Activated CD4-positive, alpha-beta T cell treated with anti-CD3 and anti-CD28 coated beads for 36 hours (primary cell): ENCODE measurements around the gene TMED5. TPM values are rescaled to one million over a fixed set of nuclear protein-coding genes. Genes with fewer than 3 reads are reported as not detected.
"Not testable (repeated sequence)": the region's sequence is repeated elsewhere in the genome, so short reads cannot be mapped to it uniquely, and the experiment has no call there.

ENCODE experiments used
- ATAC-seq: fragments of 200-7000 bp; cut with Tn5 transposase; one replicate; pipeline ENCODE4 v1.10.0; 2021; ENCODE audit warnings: mild to moderate bottlenecking, moderate library complexity
- CTCF ChIA-PET: fragments of 350-600 bp; sonication (Branson Sonifier 250); formaldehyde crosslinking; loops from one replicate; lab custom pipeline; 2021; ENCODE audit warnings: antibody characterized with exemption; lab: Charles Lee
- POLR2A ChIA-PET: fragments of 350-600 bp; sonication (Branson Sonifier 250); formaldehyde crosslinking; loops from one replicate; lab custom pipeline; 2021; ENCODE audit warnings: antibody characterized with exemption, inconsistent platforms; lab: Charles Lee
- DNase-seq: peaks from one replicate; pipeline ENCODE4 v3.0.0-alpha.2; 2020
- H3K27ac Mint-ChIP-seq: one replicate; pipeline ENCODE4 v1.8.0; 2021; ENCODE audit warnings: mixed read lengths
- H3K27me3 Mint-ChIP-seq: one replicate; pipeline ENCODE4 v1.8.0; 2021; ENCODE audit warnings: mixed read lengths
- H3K36me3 Mint-ChIP-seq: one replicate; pipeline ENCODE4 v1.8.0; 2021; ENCODE audit warnings: low read depth, mixed read lengths
- H3K4me1 Mint-ChIP-seq: one replicate; pipeline ENCODE4 v1.8.0; 2021; ENCODE audit warnings: mixed read lengths
- H3K4me3 Mint-ChIP-seq: one replicate; pipeline ENCODE4 v1.8.0; 2021; ENCODE audit warnings: mild to moderate bottlenecking, moderate library complexity, mixed read lengths
- H3K9me3 Mint-ChIP-seq: one replicate; pipeline ENCODE4 v1.8.0; 2021; ENCODE audit warnings: low read depth, mixed read lengths
- intact Hi-C, 2 experiments: fragments of 100-400 bp; cut with DNase I in 1 of 2; cut with micrococcal nuclease in 1 of 2; formaldehyde crosslinking; loops; one replicate each; pipeline versions ENCODE4 v1.14.2 to v1.15.1; 2022 to 2024; cut with DNase I, micrococcal nuclease
- total RNA-seq, 2 experiments: library from RNA; stranded (reverse); gene quantifications; one replicate each; pipeline ENCODE4 v1.2.3, GENCODE V29; 2021

TMED5 gene
- total RNA-seq, 2 experiments from 2014 or later, result 32.6 to 33.0 TPM

DNA sequence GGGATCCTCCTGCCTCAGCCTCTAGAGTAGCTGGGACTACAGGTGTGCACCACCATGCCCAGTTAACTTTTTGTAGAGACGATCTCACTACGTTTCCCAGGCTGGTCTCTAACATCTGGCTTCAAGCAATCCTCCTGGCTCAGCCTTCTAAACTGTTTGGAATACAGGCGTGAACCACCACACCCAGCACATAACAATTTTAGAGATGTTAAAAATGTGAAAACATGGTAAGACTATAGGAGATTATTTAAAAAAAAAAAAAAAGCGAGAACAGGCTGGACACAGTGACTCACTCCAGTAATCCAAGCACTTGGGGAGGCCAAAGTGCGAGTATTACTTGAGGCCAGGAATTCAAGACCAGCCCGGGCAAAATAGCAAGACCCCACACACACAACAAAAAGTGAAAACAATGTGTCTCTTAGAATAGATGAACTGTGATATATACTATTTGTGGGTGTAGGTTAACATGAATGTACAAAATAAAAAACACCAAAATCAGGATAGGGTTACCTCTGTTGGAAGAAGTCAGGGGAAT lies 19.9 kb upstream of the TMED5 start:
- Mint-ChIP-seq H3K27me3 (no peaks in the 10 kb centered on the region), H3K4me3 (no peak overlapping the region), H3K4me1 (no peaks in the 10 kb centered on the region), H3K36me3 (peaks cover 21% of the 10 kb centered on the region), H3K9me3 (no peaks in the 10 kb centered on the region), H3K27ac (no peak overlapping the region)
- ChIA-PET CTCF (no interaction called here), POLR2A (no interaction called here)
- no peak for DNase-seq
- no peak for ATAC-seq
- intact Hi-C loops, result no loop called here

DNA sequence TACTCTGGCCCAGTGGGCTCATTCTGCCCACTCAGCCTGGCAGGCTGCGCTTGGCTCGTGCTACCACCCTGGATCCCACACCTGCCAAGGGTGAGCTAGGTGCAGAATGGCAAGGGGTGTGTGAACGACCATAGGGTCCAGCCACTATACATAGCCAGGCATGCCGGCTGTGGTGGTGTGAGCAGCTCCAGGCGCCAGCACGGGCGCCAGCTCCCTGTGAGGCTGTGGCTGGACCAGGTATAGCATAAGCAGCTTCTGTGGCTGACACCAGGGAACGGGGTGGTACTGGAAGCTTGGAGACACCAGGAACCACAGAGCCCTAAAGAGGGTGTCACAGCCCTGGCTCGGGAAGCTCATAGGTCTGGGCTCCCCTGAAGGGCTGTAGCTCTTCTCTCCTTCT lies 18.9 kb upstream of the TMED5 start:
- H3K36me3 Mint-ChIP-seq, result peaks cover 24% of the 10 kb centered on the region
- H3K4me1 Mint-ChIP-seq, result no peaks in the 10 kb centered on the region
- H3K27ac Mint-ChIP-seq, result no peak overlapping the region
- H3K4me3 Mint-ChIP-seq, result no peak overlapping the region
- ATAC-seq (no peak), DNase-seq (no peak)
- ChIA-PET CTCF (no interaction called here), POLR2A (no interaction called here)
- no peaks in the 10 kb centered on the region for H3K9me3 Mint-ChIP-seq
- intact Hi-C loops, result no loop called here
- no peaks in the 10 kb centered on the region for H3K27me3 Mint-ChIP-seq

DNA sequence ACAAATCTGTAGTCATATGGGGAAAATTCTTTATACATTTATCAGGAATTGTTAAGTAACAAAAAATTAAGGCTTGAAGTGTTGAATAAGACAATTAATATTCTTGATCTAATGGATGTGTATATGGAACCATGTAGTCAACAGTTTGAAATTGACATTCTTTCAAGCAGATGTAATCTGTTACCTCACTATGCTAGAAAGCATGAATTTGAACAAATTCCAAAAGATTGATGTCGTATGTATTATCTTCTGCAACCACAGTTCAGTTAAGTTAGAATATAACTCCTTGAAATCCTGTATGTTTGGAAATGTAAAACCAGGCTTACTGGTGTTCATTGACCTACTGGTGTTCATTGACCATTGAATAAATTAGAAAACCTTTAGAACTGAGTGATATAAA lies 16.4 kb upstream of the TMED5 start:
- Mint-ChIP-seq H3K9me3 (no peaks in the 10 kb centered on the region), H3K4me1 (no peaks in the 10 kb centered on the region), H3K36me3 (peaks cover 30% of the 10 kb centered on the region), H3K4me3 (no peak overlapping the region), H3K27me3 (no peaks in the 10 kb centered on the region), H3K27ac (no peak overlapping the region)
- ATAC-seq (no peak), DNase-seq (no peak)
- ChIA-PET POLR2A (no interaction called here), CTCF (no interaction called here)
- intact Hi-C loops, result no loop called here

DNA sequence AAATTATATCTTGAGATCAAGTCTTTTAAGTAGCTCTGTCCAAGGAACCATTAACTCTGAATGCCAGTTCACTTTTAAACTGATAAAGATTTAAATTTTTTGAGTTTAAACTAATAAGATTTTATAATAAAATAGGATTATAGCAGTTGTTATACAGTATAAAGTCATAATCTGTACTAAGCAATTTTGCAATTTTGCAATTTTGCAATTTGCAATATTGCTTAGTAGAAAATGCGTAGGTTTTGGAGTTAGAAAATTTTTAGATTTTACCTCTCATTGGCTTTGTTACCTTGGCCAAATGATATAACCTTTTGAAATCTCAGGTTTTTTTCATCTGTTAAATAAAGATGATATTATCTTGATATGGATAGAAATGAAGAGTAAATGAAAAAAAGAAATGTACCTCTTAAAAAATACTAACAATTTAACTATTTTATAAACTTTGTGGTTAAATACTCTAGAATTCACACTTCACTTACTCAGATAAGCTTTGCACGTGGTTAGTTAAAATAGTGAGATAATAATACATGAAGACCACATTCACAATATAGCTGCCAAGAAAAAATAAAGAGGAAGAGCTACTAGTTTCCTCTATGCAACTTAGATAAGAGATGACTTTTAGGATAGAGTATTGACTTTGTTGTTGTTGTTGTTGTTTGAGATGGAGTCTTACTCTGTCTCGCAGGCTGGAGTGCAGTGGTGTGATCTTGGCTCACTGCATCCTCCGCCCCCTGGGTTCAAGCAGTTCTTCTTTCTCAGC lies 14.2 kb upstream of the TMED5 start:
- ATAC-seq, result no peak
- CTCF ChIA-PET, result no interaction called here
- Mint-ChIP-seq H3K4me3 (no peak overlapping the region), H3K27me3 (no peaks in the 10 kb centered on the region), H3K4me1 (peaks cover 3% of the 10 kb centered on the region), H3K36me3 (peaks cover 38% of the 10 kb centered on the region), H3K9me3 (no peaks in the 10 kb centered on the region), H3K27ac (no peak overlapping the region)
- intact Hi-C loops, result no loop called here
- POLR2A ChIA-PET, result no interaction called here
- DNase-seq, result no peak

DNA sequence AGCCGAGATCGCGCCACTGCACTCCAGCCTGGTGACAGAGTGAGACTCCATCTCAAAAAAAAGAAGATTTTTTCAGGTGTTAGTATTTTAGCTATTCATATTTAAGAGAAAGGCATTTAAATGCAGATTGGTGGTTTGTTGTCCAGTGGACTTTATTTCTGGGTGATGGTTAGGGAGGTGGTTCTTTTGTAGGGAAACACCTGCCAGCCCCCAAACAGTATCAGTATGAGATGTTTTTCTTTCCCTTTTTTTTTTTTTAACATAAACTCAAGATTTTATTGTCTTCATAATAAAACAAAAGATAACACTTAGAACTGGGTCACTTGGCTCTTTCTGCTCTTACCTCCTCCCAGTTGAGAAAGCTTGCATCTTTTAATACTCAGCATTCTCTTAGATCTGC lies 10.2 kb upstream of the TMED5 start:
- peaks cover 3% of the 10 kb centered on the region for H3K4me1 Mint-ChIP-seq
- intact Hi-C loops, result no loop called here
- ChIA-PET CTCF (no interaction called here), POLR2A (no interaction called here)
- DNase-seq (no peak), ATAC-seq (no peak)
- no peak overlapping the region for H3K4me3 Mint-ChIP-seq
- H3K9me3 Mint-ChIP-seq, result no peaks in the 10 kb centered on the region
- H3K27ac Mint-ChIP-seq, result no peak overlapping the region
- no peaks in the 10 kb centered on the region for H3K27me3 Mint-ChIP-seq
- H3K36me3 Mint-ChIP-seq, result peaks cover 33% of the 10 kb centered on the region

DNA sequence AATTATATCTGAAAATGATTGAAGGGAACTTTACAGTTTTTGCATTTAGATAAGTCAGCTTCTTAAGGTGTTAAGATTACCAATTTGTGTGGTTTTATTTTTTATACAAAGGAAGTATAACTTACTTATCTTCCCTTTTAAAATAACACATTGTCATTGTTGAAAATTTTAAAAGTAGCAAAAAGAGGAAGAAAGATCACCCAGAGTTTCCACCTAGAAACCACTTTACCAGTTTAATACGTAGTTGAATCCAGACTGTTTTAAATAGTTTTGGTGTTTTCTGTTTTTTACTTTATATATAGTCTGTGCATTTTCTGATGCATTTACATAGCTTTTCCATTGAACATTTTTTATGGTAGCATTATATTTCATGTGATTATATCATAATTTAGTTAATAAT lies 6.5 kb upstream of the TMED5 start:
- ChIA-PET CTCF (no interaction called here), POLR2A (no interaction called here)
- H3K36me3 Mint-ChIP-seq, result peaks cover 32% of the 10 kb centered on the region
- intact Hi-C loops, result no loop called here
- DNase-seq, result no peak
- peaks cover 21% of the 10 kb centered on the region for H3K4me1 Mint-ChIP-seq
- no peaks in the 10 kb centered on the region for H3K9me3 Mint-ChIP-seq
- ATAC-seq, result no peak
- H3K27ac Mint-ChIP-seq, result no peak overlapping the region
- H3K27me3 Mint-ChIP-seq, result no peaks in the 10 kb centered on the region
- no peak overlapping the region for H3K4me3 Mint-ChIP-seq

DNA sequence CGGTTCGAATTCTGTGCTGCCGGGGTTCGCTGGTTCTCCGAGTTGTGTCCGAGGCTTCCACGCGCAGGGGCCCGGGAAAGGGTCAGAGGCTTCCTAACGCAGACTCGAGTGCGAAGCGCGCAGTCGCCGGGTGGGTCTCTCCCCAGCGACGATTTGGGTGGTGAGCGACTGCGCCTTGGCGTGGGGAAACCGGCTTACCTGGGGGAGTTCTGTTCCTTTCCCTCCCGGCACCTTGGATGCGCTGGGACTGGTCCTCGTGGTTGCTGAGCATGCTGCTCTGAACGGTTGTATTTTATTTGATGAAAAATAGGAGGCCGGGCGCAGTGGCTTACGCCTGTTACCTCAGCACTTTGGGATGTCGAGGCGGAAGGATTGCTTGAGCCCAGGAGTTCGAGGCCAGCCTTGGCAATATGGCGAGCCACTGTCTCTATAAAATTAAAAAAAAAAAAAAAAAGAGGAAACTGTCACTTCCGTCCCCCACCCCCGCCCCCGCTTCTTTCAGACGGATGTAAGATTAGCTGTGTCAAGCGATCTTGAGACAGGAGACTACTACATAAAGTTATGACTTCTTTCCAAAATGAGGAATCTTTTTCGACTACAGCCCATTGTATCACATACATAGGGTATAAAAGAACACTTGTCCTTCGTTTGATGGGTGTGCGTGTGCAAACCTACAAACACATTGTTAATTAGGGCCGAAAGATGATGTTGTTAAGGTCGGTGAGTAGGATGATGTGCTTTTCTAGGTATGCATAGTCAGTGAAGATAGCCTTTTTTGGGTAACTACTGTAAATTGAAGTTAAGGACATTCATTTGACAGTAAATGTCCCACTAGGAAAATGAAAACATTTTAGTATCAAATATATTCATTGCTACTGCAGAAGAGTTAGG lies 755 bp upstream of the TMED5 start, which contains the start of gene CCDC18:
Gene CCDC18, plus strand, starts transcription at position 2 of the 891 bp plus-strand sequence. CDS start 2,638 bp downstream, outside the sequence.
- ChIA-PET CTCF (interaction anchor here (0.7 to 2.2 kb wide), 2 partner anchors 11 to 100 kb away, joined by 4 to 7 read pairs; no protein-coding TSS in a partner anchor), POLR2A (interaction anchor here (0.6 to 0.7 kb wide), 4 partner anchors 87 to 427 kb away, joined by 3 to 6 read pairs (median 4); partner anchors contain the start of gene MTF2)
- peak within 1 kb of the TSS; percentile 99 for H3K27ac Mint-ChIP-seq
- peaks cover 39% of the 10 kb centered on the region for H3K4me1 Mint-ChIP-seq
- H3K4me3 Mint-ChIP-seq, result peak within 1 kb of the TSS; percentile 89
- ATAC-seq (peak; percentile 12), DNase-seq (peak; percentile 77)
- no peaks in the 10 kb centered on the region for H3K27me3 Mint-ChIP-seq
- intact Hi-C loops, result loop anchor here (1.0 to 5.0 kb wide), 11 partner anchors 38 to 728 kb away; partner anchors contain the start of genes DIPK1A (in 2 of the 2), DR1 (in 2 of the 2), MTF2 (in 2 of the 2) and DNTTIP2 (in 1 of the 2)
- peaks cover 31% of the 10 kb centered on the region for H3K36me3 Mint-ChIP-seq
- no peaks in the 10 kb centered on the region for H3K9me3 Mint-ChIP-seq

DNA sequence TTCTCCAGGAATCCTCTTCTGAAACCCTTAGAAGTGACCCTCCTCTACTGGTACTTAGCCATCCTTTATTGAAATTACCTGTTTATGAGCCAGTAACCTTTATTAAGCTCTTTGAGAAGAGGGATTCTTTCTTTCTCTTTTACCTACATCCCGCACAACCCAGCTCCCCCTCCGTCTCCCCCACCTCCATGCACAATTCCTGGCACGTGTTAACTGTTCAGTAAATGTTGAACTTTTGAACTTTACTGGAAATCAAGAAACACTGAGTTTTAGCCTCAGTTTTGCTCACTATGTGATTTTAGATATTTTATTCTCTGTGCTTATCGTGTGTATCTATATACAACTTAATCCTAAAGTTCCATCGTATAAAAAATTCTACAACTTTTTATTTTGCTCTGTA lies 1.8 kb downstream of the TMED5 start:
- POLR2A ChIA-PET, result interaction anchor here (0.7 kb wide), 1 partner anchor 8 kb away, joined by 3 read pairs; no protein-coding TSS in a partner anchor
- Mint-ChIP-seq H3K4me3 (peak overlapping the region; percentile 89), H3K4me1 (peaks cover 43% of the 10 kb centered on the region), H3K36me3 (peaks cover 30% of the 10 kb centered on the region), H3K27ac (peak overlapping the region; percentile 99), H3K27me3 (no peaks in the 10 kb centered on the region), H3K9me3 (no peaks in the 10 kb centered on the region)
- CTCF ChIA-PET, result no interaction called here
- intact Hi-C loops, result loop anchor here (10.0 kb wide), 2 partner anchors 154 to 1236 kb away; partner anchors contain the start of gene ABCD3 (in 1 of the 2)
- DNase-seq (no peak), ATAC-seq (no peak)

DNA sequence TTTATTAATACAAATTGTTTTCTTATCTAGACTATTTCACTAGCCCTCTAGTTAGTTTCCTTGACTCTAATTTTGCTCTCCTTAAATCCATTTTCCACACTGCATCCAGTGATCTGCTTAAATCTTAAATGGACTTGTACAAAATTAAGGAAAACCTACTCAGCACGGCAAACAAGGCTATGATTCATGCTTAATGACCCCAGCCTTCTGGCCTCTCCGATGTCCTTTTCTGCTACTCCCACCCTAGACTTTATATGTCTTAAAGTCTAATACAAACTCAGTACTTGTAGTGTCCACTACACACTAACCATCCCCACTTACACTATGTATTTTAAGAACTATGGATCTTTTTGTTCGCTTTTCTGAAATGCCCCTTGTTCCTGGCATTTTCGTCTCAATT lies 2.2 kb downstream of the TMED5 start:
- intact Hi-C loops, result loop anchor here (10.0 kb wide), 2 partner anchors 153 to 1237 kb away; partner anchors contain the start of gene ABCD3 (in 1 of the 2)
- peaks cover 46% of the 10 kb centered on the region for H3K4me1 Mint-ChIP-seq
- H3K9me3 Mint-ChIP-seq, result no peaks in the 10 kb centered on the region
- peak overlapping the region; percentile 89 for H3K4me3 Mint-ChIP-seq
- CTCF ChIA-PET, result no interaction called here
- POLR2A ChIA-PET, result interaction anchor here (0.7 kb wide), 2 partner anchors 10 to 330 kb away, joined by 6 to 10 read pairs; no protein-coding TSS in a partner anchor
- peak overlapping the region; percentile 74 for H3K27ac Mint-ChIP-seq
- ATAC-seq (no peak), DNase-seq (no peak)
- H3K36me3 Mint-ChIP-seq, result peaks cover 30% of the 10 kb centered on the region
- no peaks in the 10 kb centered on the region for H3K27me3 Mint-ChIP-seq

DNA sequence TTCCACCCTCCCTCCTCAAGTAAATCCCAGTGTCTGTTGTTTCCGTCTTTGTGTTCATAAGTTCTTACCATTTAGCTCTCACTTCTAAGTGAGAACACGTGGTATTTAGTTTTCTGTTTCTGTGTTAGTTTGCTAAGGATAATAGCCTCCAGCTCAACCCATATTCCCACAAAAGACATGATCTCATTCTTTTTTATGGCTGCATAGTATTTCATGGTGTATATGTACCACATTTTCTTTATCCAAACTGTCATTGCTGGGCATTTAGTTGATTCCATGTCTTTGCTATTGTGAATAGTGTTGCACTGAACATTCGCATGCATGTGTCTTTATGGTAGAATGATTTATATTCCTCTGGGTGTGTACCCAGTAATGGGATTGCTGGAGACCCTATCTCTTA lies 5.6 kb downstream of the TMED5 start:
- ATAC-seq, H3K4me3 Mint-ChIP-seq, POLR2A ChIA-PET, H3K27me3 Mint-ChIP-seq, DNase-seq, H3K27ac Mint-ChIP-seq, H3K9me3 Mint-ChIP-seq, CTCF ChIA-PET: not testable (repeated sequence)
- intact Hi-C loops, result loop anchor here (5.0 to 10.0 kb wide), 3 partner anchors 82 to 1240 kb away; partner anchors contain the start of gene ABCD3 (in 1 of the 2)
- H3K36me3 Mint-ChIP-seq, result peaks cover 33% of the 10 kb centered on the region
- H3K4me1 Mint-ChIP-seq, result peaks cover 54% of the 10 kb centered on the region

DNA sequence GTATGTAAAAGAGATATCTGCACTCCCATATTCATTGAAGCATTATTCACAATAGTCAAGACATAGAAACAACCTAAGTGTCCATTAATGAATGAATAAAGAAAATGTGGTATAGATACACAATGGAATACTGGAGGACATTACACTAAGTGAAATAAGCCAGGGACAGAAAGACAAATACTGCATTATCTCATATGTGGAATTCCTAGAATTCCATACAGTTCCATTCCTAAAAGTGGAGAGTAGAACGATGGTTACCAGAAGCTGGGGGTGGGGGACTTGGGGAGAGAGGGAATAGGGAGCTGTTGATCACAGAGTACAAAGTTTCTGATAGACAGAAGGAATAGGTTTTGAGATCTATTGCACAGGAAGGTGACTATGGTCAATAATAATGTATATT lies 7.4 kb downstream of the TMED5 start:
- no peak for DNase-seq
- Mint-ChIP-seq H3K4me3 (no peak overlapping the region), H3K27me3 (no peaks in the 10 kb centered on the region), H3K9me3 (peaks cover 3% of the 10 kb centered on the region), H3K4me1 (peaks cover 55% of the 10 kb centered on the region), H3K36me3 (peaks cover 31% of the 10 kb centered on the region), H3K27ac (no peak overlapping the region)
- intact Hi-C loops, result loop anchor here (5.0 to 10.0 kb wide), 3 partner anchors 80 to 1242 kb away; partner anchors contain the start of gene ABCD3 (in 1 of the 2)
- POLR2A ChIA-PET, result interaction anchor here (0.7 kb wide), 1 partner anchor 232 kb away, joined by 6 read pairs; no protein-coding TSS in a partner anchor
- no peak for ATAC-seq
- CTCF ChIA-PET, result interaction anchor here (0.8 to 1.3 kb wide), 2 partner anchors 22 to 149 kb away, joined by 3 read pairs; no protein-coding TSS in a partner anchor
